Measurements from ENCODE around the gene CBX4. TPM values are rescaled to one million over a fixed set of nuclear protein-coding genes. Genes with fewer than 3 reads are reported as not detected.
A peak's percentile ranks its signal among the peaks of the same experiment; 100 is the strongest.

CBX4 gene
- total and polyA plus RNA-seq, 2 of the 13 experiments (the other 11 are each of a cell fraction or from before 2014, with no cell fraction given), result 25.8 to 50.8 TPM

DNA sequence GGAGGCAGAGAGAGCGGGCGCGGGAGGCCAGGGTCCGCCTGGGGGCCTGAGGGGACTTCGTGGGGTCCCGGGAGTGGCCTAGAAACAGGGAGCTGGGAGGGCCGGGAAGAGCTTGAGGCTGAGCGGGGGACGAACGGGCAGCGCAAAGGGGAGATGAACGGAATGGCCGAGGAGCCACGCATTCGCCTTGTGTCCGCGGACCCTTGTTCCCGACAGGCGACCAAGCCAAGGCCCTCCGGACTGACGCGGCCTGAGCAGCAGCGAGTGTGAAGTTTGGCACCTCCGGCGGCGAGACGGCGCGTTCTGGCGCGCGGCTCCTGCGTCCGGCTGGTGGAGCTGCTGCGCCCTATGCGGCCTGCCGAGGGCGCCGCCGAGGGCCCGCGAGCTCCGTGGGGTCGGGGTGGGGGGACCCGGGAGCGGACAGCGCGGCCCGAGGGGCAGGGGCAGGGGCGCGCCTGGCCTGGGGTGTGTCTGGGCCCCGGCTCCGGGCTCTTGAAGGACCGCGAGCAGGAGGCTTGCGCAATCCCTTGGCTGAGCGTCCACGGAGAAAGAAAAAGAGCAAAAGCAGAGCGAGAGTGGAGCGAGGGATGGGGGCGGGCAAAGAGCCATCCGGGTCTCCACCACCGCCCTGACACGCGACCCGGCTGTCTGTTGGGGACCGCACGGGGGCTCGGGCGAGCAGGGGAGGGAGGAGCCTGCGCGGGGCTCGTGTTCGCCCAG, 1.2 kb upstream of the CBX4 start (continued):
- no peak for TF ChIP-seq ZNF644 (CRISPR knock-in tag; IDR thresholded peaks at IDR 0.05; ENCODE audit: low read depth)
- no peak for TF ChIP-seq ZFYVE20 (CRISPR knock-in tag; IDR thresholded peaks at IDR 0.05; ENCODE audit: borderline replicate concordance, low read depth)
- no peak for TF ChIP-seq ZNF354B (CRISPR knock-in tag; IDR thresholded peaks at IDR 0.05)
- 0 out of 2 replicates have a peak, but pooled peaks have one; percentile 55 for TF ChIP-seq ZNF589 (CRISPR knock-in tag; conservative IDR thresholded peaks at IDR 0.05)
- no peak for TF ChIP-seq ZNF775 (CRISPR knock-in tag; IDR thresholded peaks at IDR 0.05; ENCODE audit: borderline replicate concordance)
- TF ChIP-seq NCOA1 (CRISPR knock-in tag; IDR thresholded peaks at IDR 0.05), result no peak
- no peak for TF ChIP-seq CERS6 (CRISPR knock-in tag; IDR thresholded peaks at IDR 0.05)
- no peak for TF ChIP-seq HOMEZ (CRISPR knock-in tag; IDR thresholded peaks at IDR 0.05; ENCODE audit: low read depth)
- no peak for TF ChIP-seq MEIS2 (CRISPR knock-in tag; IDR thresholded peaks at IDR 0.05)
- no peak for TF ChIP-seq AGO1 (IDR thresholded peaks at IDR 0.05; ENCODE audit: low read depth, low read length, poor library complexity, severe bottlenecking)
- no peak for TF ChIP-seq ATF1 (CRISPR knock-in tag; IDR thresholded peaks at IDR 0.05)
- no peak; the same call in 1 of the 2 replicates for TF ChIP-seq ZNF768 (CRISPR knock-in tag; IDR thresholded peaks at IDR 0.05)
- no peak for TF ChIP-seq ZNF3 (CRISPR knock-in tag; IDR thresholded peaks at IDR 0.05)
- no peak for TF ChIP-seq MTF2 (CRISPR knock-in tag; IDR thresholded peaks at IDR 0.05; ENCODE audit: borderline replicate concordance)
- TF ChIP-seq NONO (IDR thresholded peaks at IDR 0.05), result no peak
- TF ChIP-seq NONO (CRISPR knock-in tag; conservative IDR thresholded peaks at IDR 0.05), result peak; percentile 31; the same call in 1 of the 2 replicates
- TF ChIP-seq TRIM22 (IDR thresholded peaks at IDR 0.05), result no peak
- no peak for TF ChIP-seq ARNT2 (CRISPR knock-in tag; IDR thresholded peaks at IDR 0.05; ENCODE audit: low read depth)
- 0 out of 2 replicates have a peak, but pooled peaks have one; percentile 46 for TF ChIP-seq ZNF235 (CRISPR knock-in tag; IDR thresholded peaks at IDR 0.05; ENCODE audit: borderline replicate concordance)
- TF ChIP-seq GATAD2A (CRISPR knock-in tag; IDR thresholded peaks at IDR 0.05), result peak; percentile 41; the same call in 1 of the 2 replicates
- no peak for TF ChIP-seq ZNF713 (CRISPR knock-in tag; IDR thresholded peaks at IDR 0.05)
- no peak for TF ChIP-seq ZXDC (CRISPR knock-in tag; IDR thresholded peaks at IDR 0.05)
- no peak for TF ChIP-seq ZNF232 (CRISPR knock-in tag; IDR thresholded peaks at IDR 0.05; ENCODE audit: borderline replicate concordance)
- TF ChIP-seq, protein P1, sequence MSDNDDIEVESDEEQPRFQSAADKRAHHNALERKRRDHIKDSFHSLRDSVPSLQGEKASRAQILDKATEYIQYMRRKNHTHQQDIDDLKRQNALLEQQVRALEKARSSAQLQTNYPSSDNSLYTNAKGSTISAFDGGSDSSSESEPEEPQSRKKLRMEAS (IDR thresholded peaks at IDR 0.05), result 0 out of 2 replicates have a peak, but pooled peaks have one; percentile 2
- no peak for TF ChIP-seq ZNF570 (CRISPR knock-in tag; IDR thresholded peaks at IDR 0.05; ENCODE audit: borderline replicate concordance)
